H1 (cell line): Measurements from ENCODE around the gene WNK2.

ENCODE experiments used
- CHD7 ChIP-seq: fragments of 300-600 bp; sonication (generic); IDR thresholded peaks from 2 replicates; pipeline ENCODE4 v1.7.1; 2012; ENCODE audit warnings: low read length, moderate library complexity, mild to moderate bottlenecking, inconsistent platforms; ENCODE audit not compliant: insufficient replicate concordance
- CTCF ChIP-seq, 3 experiments: IDR thresholded peaks; 1 replicate in 2 of 3; 2 replicates in 1 of 3; pipeline versions ENCODE4 v1.5.1 to v1.6.1; 2011; ENCODE audit warnings: low read length in 3 of 3, mild to moderate bottlenecking in 3 of 3, inconsistent platforms in 2 of 3, low read depth in 1 of 3, moderate library complexity in 1 of 3; ENCODE audit not compliant: insufficient read depth in 1 of 3; ENCODE audit errors: control extremely low read depth in 1 of 3
- MAFK ChIP-seq: IDR thresholded peaks from 2 replicates; pipeline ENCODE4 v1.6.1; 2012; ENCODE audit warnings: low read depth, mild to moderate bottlenecking, improper control_type of control experiment, low read length
- RAD21 ChIP-seq, 2 experiments: IDR thresholded peaks in 1 of 2; conservative IDR thresholded peaks in 1 of 2; 2 replicates each; pipeline ENCODE4 v1.6.1; 2011; ENCODE audit warnings: low read depth in 2 of 2, low read length in 2 of 2, improper control_type of control experiment in 1 of 2, inconsistent platforms in 1 of 2, mild to moderate bottlenecking in 1 of 2, moderate library complexity in 1 of 2
- SIN3A ChIP-seq, 2 experiments: IDR thresholded peaks in 1 of 2; conservative IDR thresholded peaks in 1 of 2; 2 replicates each; pipeline ENCODE4 v1.6.1; 2011 to 2012; ENCODE audit warnings: low read length in 2 of 2, improper control_type of control experiment in 1 of 2, low read depth in 1 of 2, mild to moderate bottlenecking in 1 of 2
- USF2 ChIP-seq: IDR thresholded peaks from 2 replicates; pipeline ENCODE4 v1.6.1; 2011; ENCODE audit warnings: low read length, improper control_type of control experiment

- no peak for TF ChIP-seq MAFK
- no peak for TF ChIP-seq CTCF (IDR thresholded peaks at IDR 0.05; ENCODE audit: control extremely low read depth in 1 of 3, insufficient read depth in 1 of 3, low read depth in 1 of 3, low read length in 3 of 3)
- no peak for TF ChIP-seq CHD7
- TF ChIP-seq RAD21 (IDR thresholded peaks at IDR 0.05 in 1 of 2, conservative IDR thresholded peaks at IDR 0.05 in 1 of 2; ENCODE audit: low read depth in 2 of 2, low read length in 2 of 2) = no peak
- no peak for TF ChIP-seq USF2
- no peak for TF ChIP-seq SIN3A (conservative IDR thresholded peaks at IDR 0.05 in 1 of 2, IDR thresholded peaks at IDR 0.05 in 1 of 2; ENCODE audit: low read depth in 1 of 2, low read length in 2 of 2)
Measured at GRCh38 chr9:93184432-93185265, 710 bp downstream of the WNK2 start.
